ENCODE results near the gene ITGB5.

The ITGB5 gene

DNA sequence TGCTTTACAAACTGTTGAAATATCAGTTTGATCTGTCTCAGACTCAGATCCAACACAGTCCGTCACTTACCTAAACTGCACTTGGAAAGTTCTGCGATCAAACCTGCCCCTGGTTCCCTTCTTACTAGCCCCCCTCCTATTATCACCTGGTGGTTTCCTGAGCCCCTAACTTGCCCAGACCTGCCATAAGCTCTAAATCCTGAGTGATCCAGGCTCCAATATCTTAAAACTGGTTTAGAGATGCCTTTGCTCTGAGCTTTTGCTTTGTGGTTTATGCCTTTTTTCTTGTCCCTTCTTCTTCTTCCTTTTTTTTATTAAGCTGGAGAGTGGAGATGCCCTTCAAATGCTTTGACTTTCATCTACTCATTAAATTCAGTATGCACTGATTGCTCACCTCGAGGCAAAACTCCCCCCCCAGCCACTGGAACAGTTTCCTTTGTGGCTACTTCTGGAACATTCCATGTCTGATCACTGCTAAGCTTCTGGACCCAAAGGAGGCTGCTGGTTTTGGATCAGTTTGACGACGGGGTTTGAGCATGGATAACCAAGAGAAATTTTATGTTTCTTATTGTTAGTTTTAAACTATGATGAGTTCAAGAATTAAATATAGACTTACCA is 3.5 kb upstream of the ITGB5 start:
- no peak for DNase-seq

GRCh38 chr3:124888482-124889441 is 1.6 kb upstream of the ITGB5 start:
- DNase-seq = no peak

DNA sequence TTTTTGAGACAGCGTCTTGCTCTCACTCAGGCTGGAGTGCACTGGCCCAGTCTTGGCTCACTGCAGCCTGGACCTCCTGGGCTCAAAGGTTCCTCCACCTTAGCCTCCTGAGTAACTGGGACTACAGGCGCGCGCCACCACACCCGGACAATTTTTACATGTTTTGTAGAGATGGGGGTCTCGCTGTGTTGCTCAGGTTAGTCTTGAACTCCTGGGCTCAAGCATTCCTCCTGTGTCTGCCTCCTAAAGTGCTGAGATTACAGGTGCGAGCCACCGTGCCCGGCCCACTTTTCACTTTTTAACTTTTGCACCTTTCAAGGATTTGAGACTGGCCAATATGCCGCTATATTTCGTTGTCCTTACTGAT is 750 bp upstream of the ITGB5 start:
- no peak for DNase-seq

DNA sequence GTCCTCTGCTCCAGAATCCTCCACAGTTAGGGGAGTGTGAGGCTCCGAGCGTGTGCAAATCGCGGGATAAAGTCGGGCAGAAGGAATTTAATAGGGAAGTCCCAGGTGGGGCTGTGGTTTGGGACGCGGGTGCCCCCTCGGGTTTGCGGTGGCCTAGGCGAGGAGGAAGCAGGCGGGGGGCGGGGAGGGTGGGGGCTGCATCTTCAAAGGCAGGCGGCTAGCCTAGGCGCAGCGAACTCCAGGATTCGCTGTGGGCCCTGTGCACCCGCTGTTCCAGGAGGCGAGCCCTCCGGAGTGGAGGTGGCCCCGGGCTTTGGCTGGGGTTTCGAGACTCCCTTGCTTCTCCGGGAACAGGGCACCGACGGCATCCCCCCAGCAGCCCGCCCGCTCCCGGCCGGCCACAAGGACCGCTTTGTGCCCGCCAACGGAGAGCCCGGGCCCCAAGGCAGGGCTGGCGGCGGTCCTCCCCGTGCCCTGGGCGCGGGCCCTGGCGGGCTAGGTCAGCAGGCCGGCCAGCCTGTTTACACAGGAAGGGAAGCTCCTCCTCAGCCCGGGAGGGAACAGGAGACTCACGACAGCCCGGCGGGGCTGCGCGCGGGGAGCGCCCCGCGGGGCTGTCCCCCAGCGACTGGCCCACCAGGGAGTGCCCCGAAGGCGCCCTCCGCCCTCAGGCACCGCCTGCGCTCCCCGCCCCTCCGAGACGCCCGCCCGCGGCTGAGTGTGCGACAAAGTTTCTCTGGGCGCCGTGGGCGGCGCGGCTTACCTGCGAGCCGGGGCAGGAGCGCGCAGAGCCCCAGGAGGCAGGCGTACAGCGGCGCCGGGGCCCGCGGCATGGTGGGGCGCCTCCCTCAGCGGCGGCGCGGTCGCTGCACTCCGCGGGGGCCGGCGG is 753 bp downstream of the ITGB5 start:
- DNase-seq = no peak

DNA sequence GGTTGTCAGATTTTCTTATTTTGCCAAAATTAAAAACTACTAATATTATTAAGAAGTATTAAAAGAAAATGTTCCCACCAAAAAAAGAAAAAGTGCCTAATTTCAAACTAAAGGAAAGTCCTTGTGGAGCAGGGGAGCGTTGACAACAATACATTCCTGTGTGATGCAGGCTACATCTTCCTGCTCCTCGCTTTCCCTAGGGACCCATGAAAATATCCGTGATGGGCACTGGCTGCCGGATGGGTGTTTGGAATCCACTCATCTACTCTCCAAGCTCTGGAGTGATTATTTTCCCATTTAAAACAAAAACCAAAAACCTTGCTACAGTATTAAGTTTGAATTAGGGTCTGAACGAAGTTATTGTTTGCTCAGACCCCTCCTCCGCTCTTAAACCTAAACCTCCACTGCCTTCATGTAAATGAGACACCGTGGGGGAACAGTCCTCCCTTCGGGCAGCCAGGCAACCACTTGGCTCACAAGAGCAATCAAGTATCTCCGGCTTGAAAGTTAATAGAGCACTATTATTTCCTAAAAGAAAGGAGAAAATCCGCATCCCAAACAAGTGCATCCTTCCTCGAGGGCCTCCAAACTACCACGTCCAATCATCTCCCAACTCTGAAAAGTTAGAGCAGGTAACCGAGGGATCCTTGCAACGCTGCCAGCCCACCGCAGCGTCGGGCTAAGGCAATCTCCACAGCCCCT is 1.5 kb downstream of the ITGB5 start:
- no peak for DNase-seq

GRCh38 chr3:124884474-124885101 is 2.6 kb downstream of the ITGB5 start:
- DNase-seq = no peak

DNA sequence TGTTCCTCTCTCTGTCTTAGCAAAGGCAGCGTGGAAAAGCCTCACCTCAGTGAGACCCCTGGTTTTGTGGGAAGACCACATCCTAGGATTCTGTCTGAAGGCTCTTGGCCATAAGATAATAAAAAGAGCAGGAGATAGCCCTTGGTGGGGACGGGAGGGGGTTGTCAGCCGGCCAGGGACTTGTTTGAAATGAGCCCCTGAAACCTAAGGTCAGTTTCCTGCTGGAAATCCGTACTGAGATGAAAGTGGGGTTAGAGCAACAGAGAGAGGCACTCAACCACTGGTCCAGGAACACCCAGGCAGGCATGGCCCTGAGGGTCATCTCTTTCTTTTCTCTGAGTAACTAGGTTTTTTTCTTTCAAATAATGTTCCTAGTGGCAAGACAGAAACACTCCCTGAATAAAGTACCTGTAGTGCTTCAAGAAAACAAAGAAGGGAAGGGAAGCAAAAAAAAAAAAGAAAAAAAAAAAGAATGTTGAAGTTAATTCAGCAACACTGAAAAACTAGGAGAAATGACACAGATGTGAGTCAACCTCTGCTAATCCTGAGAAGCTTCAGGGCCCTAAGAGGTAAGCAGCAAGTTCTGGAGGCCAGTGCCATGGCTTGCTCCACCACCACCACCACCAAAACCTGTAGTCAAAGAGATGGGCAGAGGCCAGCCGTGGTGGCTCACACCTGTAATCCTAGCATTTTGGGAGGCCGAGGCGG is 3.2 kb downstream of the ITGB5 start:
- no peak for DNase-seq

GRCh38 chr3:124882816-124883747 is 4.1 kb downstream of the ITGB5 start:
- DNase-seq = no peak

GRCh38 chr3:124881976-124882697 is 5.0 kb downstream of the ITGB5 start:
- no peak for DNase-seq

DNA sequence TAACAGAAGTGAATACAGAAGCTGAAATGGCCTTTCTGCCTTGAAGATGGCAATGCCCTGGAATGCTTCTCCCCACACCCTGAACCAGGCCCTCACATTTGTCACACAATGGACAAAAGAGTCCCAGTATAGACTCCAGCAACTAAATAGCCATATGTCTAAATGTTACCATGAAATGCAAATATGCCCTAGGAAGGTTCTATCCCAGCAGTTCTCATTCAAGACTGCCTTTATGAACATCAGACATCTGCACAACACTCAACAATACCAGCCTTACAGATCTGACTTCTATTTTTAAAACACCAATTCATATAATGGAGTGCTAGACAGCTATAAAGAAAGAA is 7.9 kb downstream of the ITGB5 start:
- no peak for DNase-seq

DNA sequence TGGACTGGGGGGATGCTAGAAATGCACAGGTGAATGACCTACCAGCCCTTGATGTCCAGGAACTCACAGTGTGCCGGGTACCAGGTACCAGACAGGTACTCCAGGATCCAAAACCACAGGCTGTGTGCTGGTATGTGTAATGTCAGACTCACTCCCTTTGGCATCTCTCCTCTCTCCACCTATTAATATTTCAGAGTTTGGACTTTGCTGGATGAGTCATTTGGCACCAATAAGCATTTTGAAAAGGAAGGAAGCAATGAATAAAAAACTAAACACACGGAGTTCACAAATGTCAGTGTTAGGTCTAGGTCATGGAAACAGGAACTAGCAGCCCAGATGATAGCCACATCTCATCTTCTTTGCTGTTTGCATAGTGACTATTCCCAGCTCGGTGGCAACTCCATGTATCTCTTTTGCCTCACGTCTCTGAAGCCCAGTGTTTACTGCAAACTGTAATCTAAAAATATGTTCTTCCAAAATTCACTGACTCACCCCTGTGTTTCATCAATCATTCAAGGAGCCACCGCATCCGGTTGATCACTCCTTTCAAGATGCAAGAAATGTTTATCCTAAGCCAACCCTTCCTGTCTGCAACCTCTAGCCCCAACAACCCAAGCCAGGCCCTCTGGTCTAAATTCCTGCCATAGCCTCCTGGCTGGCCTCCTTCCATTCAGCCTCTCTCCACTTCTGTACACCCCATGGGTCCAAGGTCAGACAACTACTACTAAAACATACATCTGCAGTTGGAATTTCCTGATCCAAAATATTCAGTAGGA is 8.4 kb downstream of the ITGB5 start:
- peak; percentile 98 for DNase-seq

- DNase-seq = no peak
Measured at GRCh38 chr3:124877674-124878073, 9.5 kb downstream of the ITGB5 start.

- DNase-seq = peak; percentile 40
Measured at GRCh38 chr3:124876401-124876878, 10.7 kb downstream of the ITGB5 start.

GRCh38 chr3:124873226-124873625 is 13.9 kb downstream of the ITGB5 start:
- DNase-seq = no peak

GRCh38 chr3:124867511-124867910 is 19.7 kb downstream of the ITGB5 start:
- DNase-seq = no peak

- DNase-seq = no peak
Measured at GRCh38 chr3:124862006-124862405, 25.2 kb downstream of the ITGB5 start.

- DNase-seq = no peak
Measured at GRCh38 chr3:124861041-124861440, 26.1 kb downstream of the ITGB5 start.

DNA sequence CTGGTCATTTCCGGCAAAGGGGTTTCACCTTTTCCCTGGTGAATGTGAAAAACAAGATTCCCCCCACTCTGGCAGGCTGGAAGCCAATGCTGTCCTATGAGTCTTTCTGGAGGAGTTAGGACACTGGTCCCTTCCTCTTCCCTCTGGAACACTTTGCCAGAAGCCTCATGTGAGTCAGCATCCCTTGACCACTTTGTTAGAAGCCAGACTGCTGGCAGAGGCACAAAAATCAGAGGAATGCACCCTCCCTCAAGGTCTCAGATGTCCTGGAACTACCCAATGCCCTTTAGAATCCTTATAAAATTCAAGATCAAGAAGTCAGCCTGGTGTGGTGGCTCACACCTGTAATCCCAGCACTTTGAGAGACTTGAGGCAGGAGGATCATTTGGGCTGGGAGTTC is 26.6 kb downstream of the ITGB5 start:
- no peak for DNase-seq

- DNase-seq = no peak
Measured at GRCh38 chr3:124859025-124859424, 28.1 kb downstream of the ITGB5 start.

All from MV-4-11 (cell line).